Activated naive CD4-positive, alpha-beta T cell treated with anti-CD3 and anti-CD28 coated beads, Interleukin-2, amount 50 U/mL, for 24 hours (primary cell): ENCODE data around the gene DCAF4.
A peak's percentile ranks its signal among the peaks of the same experiment; 100 is the strongest.

Experiments
- H3K27ac Mint-ChIP-seq: one replicate; pipeline ENCODE4 v1.8.0; 2021; ENCODE audit warnings: mild to moderate bottlenecking, mixed read lengths
- H3K27me3 Mint-ChIP-seq: one replicate; pipeline ENCODE4 v1.8.0; 2021; ENCODE audit warnings: mixed read lengths
- H3K36me3 Mint-ChIP-seq: one replicate; pipeline ENCODE4 v1.8.0; 2021; ENCODE audit warnings: mixed read lengths
- H3K4me1 Mint-ChIP-seq: one replicate; pipeline ENCODE4 v1.8.0; 2021; ENCODE audit warnings: mixed read lengths
- H3K4me3 Mint-ChIP-seq: one replicate; pipeline ENCODE4 v1.8.0; 2021; ENCODE audit warnings: mild to moderate bottlenecking, mixed read lengths
- H3K9me3 Mint-ChIP-seq: one replicate; pipeline ENCODE4 v1.8.0; 2021; ENCODE audit warnings: mixed read lengths

The DCAF4 gene

GRCh38 chr14:72891666-72892102 lies 34.6 kb upstream of the DCAF4 start:
- Mint-ChIP-seq H3K27me3 (peaks cover 22% of the 10 kb centered on the region), H3K9me3 (no peaks in the 10 kb centered on the region), H3K36me3 (no peaks in the 10 kb centered on the region), H3K4me1 (peaks cover 29% of the 10 kb centered on the region), H3K27ac (no peak overlapping the region), H3K4me3 (peak overlapping the region; percentile 89)

GRCh38 chr14:72892103-72892878 lies 34.0 kb upstream of the DCAF4 start:
- H3K9me3 Mint-ChIP-seq: no peaks in the 10 kb centered on the region
- no peaks in the 10 kb centered on the region for H3K36me3 Mint-ChIP-seq
- H3K27ac Mint-ChIP-seq: no peak overlapping the region
- peak overlapping the region; percentile 89 for H3K4me3 Mint-ChIP-seq
- peaks cover 29% of the 10 kb centered on the region for H3K4me1 Mint-ChIP-seq
- H3K27me3 Mint-ChIP-seq: peaks cover 27% of the 10 kb centered on the region

- Mint-ChIP-seq H3K4me1 (peaks cover 29% of the 10 kb centered on the region), H3K27me3 (peaks cover 28% of the 10 kb centered on the region), H3K4me3 (peak overlapping the region; percentile 89), H3K9me3 (no peaks in the 10 kb centered on the region), H3K36me3 (no peaks in the 10 kb centered on the region), H3K27ac (peak overlapping the region; percentile 65)
Observed at GRCh38 chr14:72892879-72893635, 33.2 kb upstream of the DCAF4 start.

GRCh38 chr14:72893636-72894322 lies 32.5 kb upstream of the DCAF4 start, which contains the start of gene DPF3:
Gene DPF3 (minus strand): TSS chr14:72894101. CDS start chr14:72894088, 13 bp downstream.
- H3K27ac Mint-ChIP-seq: peak within 1 kb of the TSS; percentile 84
- H3K9me3 Mint-ChIP-seq: no peaks in the 10 kb centered on the region
- peaks cover 29% of the 10 kb centered on the region for H3K4me1 Mint-ChIP-seq
- H3K4me3 Mint-ChIP-seq: peak within 1 kb of the TSS; percentile 93
- no peaks in the 10 kb centered on the region for H3K36me3 Mint-ChIP-seq
- H3K27me3 Mint-ChIP-seq: peaks cover 28% of the 10 kb centered on the region

GRCh38 chr14:72894323-72894622 lies 32.0 kb upstream of the DCAF4 start:
- Mint-ChIP-seq H3K27ac (peak overlapping the region; percentile 84), H3K27me3 (peaks cover 28% of the 10 kb centered on the region), H3K4me3 (peak overlapping the region; percentile 93), H3K36me3 (no peaks in the 10 kb centered on the region), H3K4me1 (peaks cover 29% of the 10 kb centered on the region), H3K9me3 (no peaks in the 10 kb centered on the region)

GRCh38 chr14:72894623-72895378 lies 31.5 kb upstream of the DCAF4 start:
- H3K27ac Mint-ChIP-seq: peak overlapping the region; percentile 37
- H3K9me3 Mint-ChIP-seq: no peaks in the 10 kb centered on the region
- H3K4me3 Mint-ChIP-seq: peak overlapping the region; percentile 93
- peaks cover 29% of the 10 kb centered on the region for H3K4me1 Mint-ChIP-seq
- peaks cover 28% of the 10 kb centered on the region for H3K27me3 Mint-ChIP-seq
- H3K36me3 Mint-ChIP-seq: no peaks in the 10 kb centered on the region

- Mint-ChIP-seq H3K4me3 (no peak overlapping the region), H3K27ac (no peak overlapping the region), H3K4me1 (peaks cover 20% of the 10 kb centered on the region), H3K27me3 (peaks cover 16% of the 10 kb centered on the region), H3K36me3 (no peaks in the 10 kb centered on the region), H3K9me3 (no peaks in the 10 kb centered on the region)
Observed at GRCh38 chr14:72898448-72898847, 27.8 kb upstream of the DCAF4 start.

- Mint-ChIP-seq H3K27ac (no peak overlapping the region), H3K4me3 (no peak overlapping the region), H3K36me3 (no peaks in the 10 kb centered on the region), H3K4me1 (no peaks in the 10 kb centered on the region), H3K9me3 (no peaks in the 10 kb centered on the region), H3K27me3 (peaks cover 6% of the 10 kb centered on the region)
Observed at GRCh38 chr14:72901361-72901760, 24.9 kb upstream of the DCAF4 start.

GRCh38 chr14:72902801-72903530 lies 23.3 kb upstream of the DCAF4 start:
- no peaks in the 10 kb centered on the region for H3K4me1 Mint-ChIP-seq
- H3K27me3 Mint-ChIP-seq: no peaks in the 10 kb centered on the region
- H3K4me3 Mint-ChIP-seq: no peak overlapping the region
- H3K9me3 Mint-ChIP-seq: no peaks in the 10 kb centered on the region
- no peaks in the 10 kb centered on the region for H3K36me3 Mint-ChIP-seq
- no peak overlapping the region for H3K27ac Mint-ChIP-seq

- H3K27ac Mint-ChIP-seq: no peak overlapping the region
- no peaks in the 10 kb centered on the region for H3K9me3 Mint-ChIP-seq
- no peaks in the 10 kb centered on the region for H3K36me3 Mint-ChIP-seq
- H3K4me1 Mint-ChIP-seq: no peaks in the 10 kb centered on the region
- no peaks in the 10 kb centered on the region for H3K27me3 Mint-ChIP-seq
- no peak overlapping the region for H3K4me3 Mint-ChIP-seq
Observed at GRCh38 chr14:72903716-72904115, 22.5 kb upstream of the DCAF4 start.

GRCh38 chr14:72904218-72904617 lies 22.0 kb upstream of the DCAF4 start:
- Mint-ChIP-seq H3K4me3 (no peak overlapping the region), H3K36me3 (no peaks in the 10 kb centered on the region), H3K4me1 (no peaks in the 10 kb centered on the region), H3K27me3 (no peaks in the 10 kb centered on the region), H3K9me3 (no peaks in the 10 kb centered on the region), H3K27ac (no peak overlapping the region)

- no peaks in the 10 kb centered on the region for H3K4me1 Mint-ChIP-seq
- no peaks in the 10 kb centered on the region for H3K27me3 Mint-ChIP-seq
- H3K27ac Mint-ChIP-seq: no peak overlapping the region
- H3K36me3 Mint-ChIP-seq: no peaks in the 10 kb centered on the region
- no peak overlapping the region for H3K4me3 Mint-ChIP-seq
- no peaks in the 10 kb centered on the region for H3K9me3 Mint-ChIP-seq
Observed at GRCh38 chr14:72904840-72905561, 21.3 kb upstream of the DCAF4 start.

GRCh38 chr14:72906316-72906715 lies 19.9 kb upstream of the DCAF4 start:
- H3K4me1 Mint-ChIP-seq: no peaks in the 10 kb centered on the region
- H3K9me3 Mint-ChIP-seq: no peaks in the 10 kb centered on the region
- no peak overlapping the region for H3K4me3 Mint-ChIP-seq
- no peak overlapping the region for H3K27ac Mint-ChIP-seq
- no peaks in the 10 kb centered on the region for H3K27me3 Mint-ChIP-seq
- H3K36me3 Mint-ChIP-seq: no peaks in the 10 kb centered on the region

- Mint-ChIP-seq H3K9me3 (no peaks in the 10 kb centered on the region), H3K4me3 (no peak overlapping the region), H3K27ac (no peak overlapping the region), H3K27me3 (no peaks in the 10 kb centered on the region), H3K36me3 (no peaks in the 10 kb centered on the region), H3K4me1 (no peaks in the 10 kb centered on the region)
Observed at GRCh38 chr14:72906879-72907278, 19.4 kb upstream of the DCAF4 start.
